Neural progenitor cell (in vitro differentiated cells): ENCODE measurements around the gene ACER3. TPM values are rescaled to one million over a fixed set of nuclear protein-coding genes. Genes with fewer than 3 reads are reported as not detected.
"Not testable (repeated sequence)": the region's sequence is repeated elsewhere in the genome, so short reads cannot be mapped to it uniquely, and the experiment has no call there.

Experiments
- DNase-seq: peaks from one replicate; pipeline ENCODE4 v3.0.0-alpha.2; 2016; ENCODE audit warnings: low spot score
- H2AFZ ChIP-seq: fragments of 200-600 bp; sonication (generic); replicated peaks from 2 replicates; pipeline ENCODE4 v1.6.1; 2016; ENCODE audit warnings: antibody characterized with exemption
- H3F3A ChIP-seq: fragments of 200-600 bp; sonication (generic); 2 replicates; pipeline ENCODE4 v1.6.1; 2016; ENCODE audit warnings: antibody characterized with exemption, low read depth
- H3K27ac ChIP-seq: fragments of 200-600 bp; sonication (generic); 2 replicates; pipeline ENCODE4 v1.5.1; 2016; ENCODE audit warnings: mild to moderate bottlenecking
- H3K27me3 ChIP-seq: fragments of 200-600 bp; sonication (generic); 2 replicates; pipeline ENCODE4 v1.6.1; 2016; ENCODE audit warnings: mild to moderate bottlenecking, moderate library complexity
- H3K36me3 ChIP-seq: fragments of 200-600 bp; sonication (generic); 2 replicates; pipeline ENCODE4 v1.5.1; 2016
- H3K4me1 ChIP-seq: fragments of 200-600 bp; sonication (generic); 2 replicates; pipeline ENCODE4 v1.6.1; 2016; ENCODE audit warnings: mixed run types
- H3K4me2 ChIP-seq: fragments of 200-600 bp; sonication (generic); 2 replicates; pipeline ENCODE4 v1.6.1; 2016
- H3K4me3 ChIP-seq: fragments of 200-600 bp; sonication (generic); 2 replicates; pipeline ENCODE4 v1.5.1; 2016
- H3K79me2 ChIP-seq: fragments of 200-600 bp; sonication (generic); 2 replicates; pipeline ENCODE4 v1.6.1; 2016; ENCODE audit warnings: low read depth
- H3K9ac ChIP-seq: fragments of 200-600 bp; sonication (generic); 2 replicates; pipeline ENCODE4 v1.6.1; 2016
- H3K9me3 ChIP-seq: fragments of 200-600 bp; sonication (generic); 2 replicates; pipeline ENCODE4 v1.5.1; 2016; ENCODE audit warnings: low read depth
- H4K20me1 ChIP-seq: fragments of 200-600 bp; sonication (generic); 2 replicates; pipeline ENCODE4 v1.6.1; 2016; ENCODE audit warnings: low read depth
- H3K27ac Mint-ChIP-seq: 3 replicates; pipeline ENCODE4 v1.8.0; 2021; ENCODE audit warnings: mixed read lengths
- H3K27me3 Mint-ChIP-seq: 2 replicates; pipeline ENCODE4 v1.8.0; 2022; ENCODE audit warnings: low read depth, mild to moderate bottlenecking, inconsistent platforms, moderate library complexity, mixed read lengths; ENCODE audit not compliant: insufficient read depth
- H3K36me3 Mint-ChIP-seq: 3 replicates; pipeline ENCODE4 v1.8.0; 2021; ENCODE audit warnings: mixed read lengths
- H3K4me1 Mint-ChIP-seq: 3 replicates; pipeline ENCODE4 v1.8.0; 2021; ENCODE audit warnings: mixed read lengths
- H3K4me3 Mint-ChIP-seq: 3 replicates; pipeline ENCODE4 v1.8.0; 2021; ENCODE audit warnings: mild to moderate bottlenecking, moderate library complexity, mixed read lengths
- H3K9me3 Mint-ChIP-seq: 3 replicates; pipeline ENCODE4 v1.8.0; 2020; ENCODE audit warnings: mixed read lengths
- EZH2 ChIP-seq: fragments of 200-600 bp; sonication (generic); IDR thresholded peaks from 2 replicates; pipeline ENCODE4 v1.6.1; 2017; ENCODE audit warnings: antibody characterized with exemption, mild to moderate bottlenecking, moderate library complexity
- EZH2phosphoT487 ChIP-seq: fragments of 200-600 bp; sonication (generic); IDR thresholded peaks from 2 replicates; pipeline ENCODE4 v1.6.1; 2017; ENCODE audit warnings: antibody characterized with exemption
- total RNA-seq: library from RNA; depleted of rRNA; stranded (reverse); fragments of >200 nt; gene quantifications from 2 replicates; pipeline ENCODE4 v1.2.3, GENCODE V29; 2015; ENCODE audit warnings: low replicate concordance
- TF ChIP-seq, protein P1 (sequence below): fragments of 200-600 bp; sonication (generic); IDR thresholded peaks from 2 replicates; pipeline ENCODE4 v1.5.1; 2017; ENCODE audit warnings: antibody characterized with exemption, mild to moderate bottlenecking

ACER3 gene
- total RNA-seq, 1 donor from 2014 or later = 18.9 TPM

DNA sequence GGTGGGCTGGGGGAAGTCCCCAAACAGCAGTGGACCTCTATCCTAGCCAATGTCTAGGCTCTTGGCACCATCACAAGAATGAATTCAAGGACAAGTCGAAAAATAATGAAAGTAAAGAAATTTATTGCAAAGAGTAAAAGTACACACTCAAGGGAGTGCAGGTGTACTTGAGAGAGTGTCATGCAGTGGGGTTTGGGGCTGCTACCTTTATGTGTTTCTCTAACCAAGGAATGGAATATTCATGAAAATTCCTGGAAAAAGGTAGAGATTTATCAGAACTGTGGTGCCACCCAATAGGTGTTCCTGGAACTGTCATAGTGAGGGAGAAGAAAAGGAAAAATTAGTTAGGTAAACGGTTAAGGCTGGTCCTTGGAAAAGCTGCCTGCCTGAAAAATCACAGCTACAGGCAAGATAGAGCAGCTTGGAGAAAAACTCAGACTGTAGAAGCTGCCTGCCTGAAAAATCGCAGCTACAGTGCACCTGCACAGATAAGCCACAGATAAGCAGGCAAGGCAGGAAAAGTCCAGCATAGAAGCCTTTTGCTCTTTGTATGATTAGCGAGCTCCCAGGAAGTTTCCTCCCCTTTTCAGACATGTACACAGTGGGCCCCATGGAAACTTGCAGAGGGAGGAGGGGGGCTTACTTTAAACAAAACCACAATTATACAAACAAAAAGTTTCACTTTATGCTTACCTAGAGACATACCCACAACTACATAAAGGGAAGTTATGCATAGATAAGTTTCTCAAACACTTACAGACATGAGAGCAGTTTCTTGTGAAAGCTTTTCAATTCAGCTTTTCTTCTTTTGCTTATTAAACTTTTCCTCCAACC is 102.1 kb downstream of the ACER3 start:
- Histone ChIP-seq H3F3A (no peaks in the 10 kb centered on the region), H2AFZ (no peak overlapping the region), H3K4me3 (no peak overlapping the region), H3K9ac (no peak overlapping the region), H3K79me2 (no peaks in the 10 kb centered on the region), H3K9me3 (no peaks in the 10 kb centered on the region), H3K4me1 (no peaks in the 10 kb centered on the region), H3K27ac (no peak overlapping the region), H4K20me1 (no peaks in the 10 kb centered on the region), H3K36me3 (no peaks in the 10 kb centered on the region), H3K27me3 (no peaks in the 10 kb centered on the region), H3K4me2 (no peak overlapping the region)
- Mint-ChIP-seq H3K27ac (no peak overlapping the region), H3K4me3 (no peak overlapping the region), H3K4me1 (no peaks in the 10 kb centered on the region), H3K9me3 (peaks cover 20% of the 10 kb centered on the region), H3K36me3 (peaks cover 29% of the 10 kb centered on the region), H3K27me3 (no peaks in the 10 kb centered on the region)
- no peak for TF ChIP-seq EZH2
- TF ChIP-seq EZH2phosphoT487 = no peak
- TF ChIP-seq, protein P1, sequence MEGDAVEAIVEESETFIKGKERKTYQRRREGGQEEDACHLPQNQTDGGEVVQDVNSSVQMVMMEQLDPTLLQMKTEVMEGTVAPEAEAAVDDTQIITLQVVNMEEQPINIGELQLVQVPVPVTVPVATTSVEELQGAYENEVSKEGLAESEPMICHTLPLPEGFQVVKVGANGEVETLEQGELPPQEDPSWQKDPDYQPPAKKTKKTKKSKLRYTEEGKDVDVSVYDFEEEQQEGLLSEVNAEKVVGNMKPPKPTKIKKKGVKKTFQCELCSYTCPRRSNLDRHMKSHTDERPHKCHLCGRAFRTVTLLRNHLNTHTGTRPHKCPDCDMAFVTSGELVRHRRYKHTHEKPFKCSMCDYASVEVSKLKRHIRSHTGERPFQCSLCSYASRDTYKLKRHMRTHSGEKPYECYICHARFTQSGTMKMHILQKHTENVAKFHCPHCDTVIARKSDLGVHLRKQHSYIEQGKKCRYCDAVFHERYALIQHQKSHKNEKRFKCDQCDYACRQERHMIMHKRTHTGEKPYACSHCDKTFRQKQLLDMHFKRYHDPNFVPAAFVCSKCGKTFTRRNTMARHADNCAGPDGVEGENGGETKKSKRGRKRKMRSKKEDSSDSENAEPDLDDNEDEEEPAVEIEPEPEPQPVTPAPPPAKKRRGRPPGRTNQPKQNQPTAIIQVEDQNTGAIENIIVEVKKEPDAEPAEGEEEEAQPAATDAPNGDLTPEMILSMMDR = no peak
- no peak for DNase-seq

DNA sequence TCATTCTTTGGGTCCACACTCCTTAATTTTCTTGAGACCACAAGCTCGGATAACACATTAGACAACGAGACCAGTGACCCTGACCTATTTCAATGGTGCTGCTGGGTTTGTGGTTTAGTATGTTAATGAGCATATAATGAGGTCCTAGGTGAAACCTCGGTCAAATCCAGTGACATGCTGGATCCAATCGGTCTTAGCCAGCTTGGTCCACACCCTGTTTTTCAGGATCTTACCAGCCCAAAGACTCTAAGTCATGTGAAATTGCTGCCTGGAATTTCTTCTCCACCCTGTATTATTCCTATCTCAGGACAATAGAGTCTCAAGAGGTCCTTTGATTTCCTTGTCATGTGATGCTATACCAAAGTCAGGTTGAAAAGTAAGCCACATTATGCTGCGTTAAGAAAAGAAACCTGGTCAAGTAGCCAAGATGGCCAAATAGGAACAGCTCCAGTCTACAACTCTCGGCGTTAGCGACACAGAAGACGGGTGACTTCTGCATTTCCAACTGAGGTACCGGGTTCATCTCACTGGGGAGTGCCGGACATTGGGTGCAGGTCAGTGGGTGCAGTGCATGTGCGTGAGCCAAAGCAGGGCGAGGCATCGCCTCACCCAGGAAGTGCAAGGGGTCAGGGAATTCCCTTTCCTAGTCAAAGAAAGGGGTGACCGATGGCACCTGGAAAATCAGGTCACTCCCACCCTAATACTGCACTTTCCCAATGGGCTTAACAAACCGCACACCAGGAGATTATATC is 102.9 kb downstream of the ACER3 start:
- peaks cover 29% of the 10 kb centered on the region for H3K36me3 Mint-ChIP-seq
- H3K4me3 Mint-ChIP-seq, H2AFZ ChIP-seq: not testable (repeated sequence)

DNA sequence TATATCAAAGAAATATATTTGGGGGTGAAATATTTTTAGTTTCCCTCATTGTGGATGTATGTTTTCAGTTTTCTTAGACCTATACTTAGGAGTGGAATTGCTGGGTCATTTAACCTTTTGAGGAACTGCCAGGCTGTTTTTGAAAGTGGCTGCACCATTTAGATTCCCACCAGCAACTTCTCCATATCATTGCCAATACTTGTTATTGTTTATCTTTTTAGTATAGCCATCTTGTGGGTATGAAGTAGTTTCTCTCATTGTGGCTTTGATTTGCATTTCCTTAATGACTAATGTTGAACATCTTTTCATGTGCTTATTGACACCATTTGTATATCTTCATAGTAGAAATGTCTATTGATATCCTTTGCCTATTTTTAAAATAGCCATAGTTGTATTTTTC is 111.3 kb downstream of the ACER3 start:
- Histone ChIP-seq H2AFZ (no peak overlapping the region), H3K4me3 (no peak overlapping the region), H3K27me3 (no peaks in the 10 kb centered on the region), H3K9ac (no peak overlapping the region), H4K20me1 (no peaks in the 10 kb centered on the region), H3K4me2 (no peak overlapping the region), H3K4me1 (no peaks in the 10 kb centered on the region), H3K36me3 (no peaks in the 10 kb centered on the region), H3K9me3 (no peaks in the 10 kb centered on the region), H3K79me2 (no peaks in the 10 kb centered on the region), H3F3A (no peaks in the 10 kb centered on the region), H3K27ac (no peak overlapping the region)
- Mint-ChIP-seq H3K9me3 (peaks cover 13% of the 10 kb centered on the region), H3K4me1 (no peaks in the 10 kb centered on the region), H3K27me3 (no peaks in the 10 kb centered on the region), H3K4me3 (no peak overlapping the region), H3K27ac (no peak overlapping the region), H3K36me3 (no peaks in the 10 kb centered on the region)
- TF ChIP-seq EZH2 = no peak
- TF ChIP-seq EZH2phosphoT487 = no peak
- TF ChIP-seq, protein P1 = no peak
- DNase-seq = no peak

More for the DNA sequence above, 102.9 kb downstream of the ACER3 start:
- not testable (repeated sequence) for H3K9me3 ChIP-seq, H3K9ac ChIP-seq, H3K27me3 Mint-ChIP-seq, H3K4me1 ChIP-seq, H3K36me3 ChIP-seq, H3K4me1 Mint-ChIP-seq, H4K20me1 ChIP-seq, H3K4me2 ChIP-seq, H3F3A ChIP-seq, H3K27ac Mint-ChIP-seq, H3K27ac ChIP-seq, DNase-seq, H3K27me3 ChIP-seq, H3K4me3 ChIP-seq, H3K79me2 ChIP-seq
- peaks cover 20% of the 10 kb centered on the region for H3K9me3 Mint-ChIP-seq
